Stimulated activated CD4-positive, alpha-beta T cell treated with anti-CD3 and anti-CD28 coated beads, Interleukin-4, amount 100 ng/mL, for 48 hours (primary cell): ENCODE results near the gene GKN1.
"Not testable (repeated sequence)": the region's sequence is repeated elsewhere in the genome, so short reads cannot be mapped to it uniquely, and the experiment has no call there.

Source experiments
- DNase-seq, 2 donors: peaks; one replicate each; pipeline ENCODE4 v3.0.0-alpha.2; 2020; ENCODE audit warnings: low read depth in 2 of 2

GKN1 gene

DNA sequence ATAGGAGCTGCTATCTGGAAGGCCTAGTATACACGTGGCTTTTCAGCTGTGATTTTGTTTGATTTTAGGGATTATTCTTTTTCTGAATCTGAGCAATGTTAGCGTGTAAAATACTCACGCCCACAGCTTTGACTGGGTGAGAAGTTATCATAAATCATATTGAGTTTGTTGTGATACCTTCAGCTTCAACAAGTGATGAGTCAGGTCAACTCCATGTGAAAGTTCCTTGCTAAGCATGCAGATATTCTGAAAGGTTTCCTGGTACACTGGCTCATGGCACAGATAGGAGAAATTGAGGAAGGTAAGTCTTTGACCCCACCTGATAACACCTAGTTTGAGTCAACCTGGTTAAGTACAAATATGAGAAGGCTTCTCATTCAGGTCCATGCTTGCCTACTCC, at the start of gene GKN1:
TSS of gene GKN1 (plus strand) at position 386 of the 400 bp plus-strand sequence. CDS start 42 bp downstream, outside the sequence.
- no peak for DNase-seq

- peak in 1 of 2 donors; percentile 38 for DNase-seq
These were observed 49.0 kb upstream of the GKN1 start for GRCh38 chr2:68925295-68925896.

- DNase-seq: no peak
These were observed 47.6 kb upstream of the GKN1 start for GRCh38 chr2:68926796-68927195.

DNA sequence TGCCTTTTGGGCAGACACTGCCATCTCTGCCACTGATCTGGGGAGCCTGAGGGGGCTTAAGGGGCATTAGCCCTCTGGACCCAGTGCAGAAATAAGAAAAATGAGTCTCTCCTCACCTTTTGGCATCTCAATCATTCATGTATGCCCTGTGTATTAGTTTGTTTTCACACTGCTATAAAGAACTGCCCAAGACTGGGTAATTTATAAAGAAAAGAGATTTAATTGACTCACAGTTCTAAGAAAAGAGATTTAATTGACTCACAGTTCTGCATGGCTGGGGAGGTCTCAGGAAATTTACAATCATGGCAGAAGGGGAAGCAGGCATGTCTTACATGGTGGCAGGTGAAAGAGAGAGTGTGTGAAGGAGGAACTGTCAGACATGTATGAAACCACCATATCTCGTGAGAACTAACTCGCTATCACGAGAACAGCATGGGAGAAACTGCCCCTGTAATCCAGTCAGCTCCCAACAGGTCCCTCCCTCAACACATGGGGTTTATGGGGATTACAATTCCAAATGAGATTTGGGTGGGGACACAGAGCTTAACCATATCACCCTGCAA, 43.2 kb upstream of the GKN1 start:
- no peak for DNase-seq

DNA sequence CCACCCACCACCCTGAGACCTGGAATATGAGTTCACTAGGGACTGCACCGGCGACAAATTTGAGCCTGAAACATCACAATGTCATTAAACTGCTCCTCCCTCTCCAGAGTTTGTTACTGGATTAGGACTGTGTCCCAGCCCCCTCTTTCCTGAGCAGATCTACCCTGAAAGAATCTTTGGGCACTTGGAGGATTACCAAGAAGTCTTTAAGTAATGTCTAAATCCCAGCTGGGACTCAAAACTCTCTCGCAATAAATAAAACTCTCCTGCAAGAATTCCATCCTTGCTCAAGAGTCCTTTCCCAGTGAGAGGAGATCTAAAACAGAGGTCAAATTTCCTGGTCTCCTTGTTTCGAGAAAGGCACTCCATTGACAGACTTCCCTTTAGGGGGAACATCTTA, 42.6 kb upstream of the GKN1 start:
- no peak for DNase-seq

GRCh38 chr2:68932402-68932801, 42.0 kb upstream of the GKN1 start:
- DNase-seq: no peak

- no peak for DNase-seq
These were observed 40.4 kb upstream of the GKN1 start for GRCh38 chr2:68934021-68934420.

- no peak for DNase-seq
These were observed 39.0 kb upstream of the GKN1 start for GRCh38 chr2:68935471-68935870.

DNA sequence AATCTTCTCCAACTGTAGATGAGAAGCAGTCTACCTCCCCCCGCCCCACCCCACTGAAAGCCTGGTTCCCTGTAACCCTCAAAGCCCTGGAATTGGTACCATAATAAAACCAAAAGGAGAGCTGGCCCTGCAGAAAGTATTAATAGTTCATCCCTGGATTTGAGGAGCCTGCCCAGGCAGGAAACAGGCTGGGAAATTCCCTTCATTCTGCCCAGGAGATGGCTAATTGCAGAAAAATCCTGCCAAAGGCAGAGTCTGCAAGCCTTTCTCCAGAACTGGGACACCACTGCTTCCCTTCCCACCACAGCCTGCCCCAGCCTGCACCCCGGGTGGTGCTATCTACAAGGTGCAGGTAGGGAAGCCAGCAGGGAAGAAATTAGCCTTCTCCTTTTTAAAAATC, 38.0 kb upstream of the GKN1 start:
- DNase-seq: no peak

DNA sequence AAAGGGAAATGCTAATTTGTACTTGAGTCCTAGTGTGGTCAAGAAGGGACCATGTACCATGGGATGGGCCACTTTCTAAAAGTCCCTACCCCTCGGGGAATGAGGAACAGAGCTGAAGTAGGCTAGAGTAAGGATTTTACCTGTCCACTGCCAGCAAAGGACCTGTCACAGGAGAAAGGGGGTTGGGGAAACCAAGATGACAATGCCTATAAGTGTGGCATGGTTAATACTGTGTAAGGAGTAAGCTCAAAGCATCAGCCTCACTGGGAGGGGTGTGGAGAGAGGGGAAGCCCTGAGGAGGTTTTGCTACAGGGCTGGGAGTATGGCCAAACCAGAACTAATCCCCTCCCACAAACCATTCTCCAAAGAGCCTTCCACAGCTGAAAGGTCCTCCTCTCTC, 37.5 kb upstream of the GKN1 start:
- DNase-seq: no peak

- no peak for DNase-seq
These were observed 36.9 kb upstream of the GKN1 start for GRCh38 chr2:68937346-68938055.

DNA sequence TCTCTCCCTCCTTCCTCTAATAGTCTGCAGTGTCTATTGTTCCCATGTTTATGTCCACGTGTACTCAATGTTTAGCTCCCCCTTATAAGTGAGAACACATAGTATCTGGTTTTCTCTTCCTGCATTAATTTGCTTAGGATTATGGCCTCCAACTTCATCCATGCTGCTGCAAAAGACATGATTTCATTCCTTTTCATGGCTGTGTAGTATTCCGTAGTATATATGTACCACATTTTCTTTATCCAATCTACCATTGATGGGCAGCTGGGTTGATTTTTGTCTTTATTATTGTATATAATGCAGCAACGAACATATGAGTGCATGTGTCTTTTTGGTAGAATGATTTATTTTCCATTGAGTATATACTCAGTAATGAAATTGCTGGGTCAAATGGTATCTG, 35.5 kb upstream of the GKN1 start:
- no peak for DNase-seq

DNA sequence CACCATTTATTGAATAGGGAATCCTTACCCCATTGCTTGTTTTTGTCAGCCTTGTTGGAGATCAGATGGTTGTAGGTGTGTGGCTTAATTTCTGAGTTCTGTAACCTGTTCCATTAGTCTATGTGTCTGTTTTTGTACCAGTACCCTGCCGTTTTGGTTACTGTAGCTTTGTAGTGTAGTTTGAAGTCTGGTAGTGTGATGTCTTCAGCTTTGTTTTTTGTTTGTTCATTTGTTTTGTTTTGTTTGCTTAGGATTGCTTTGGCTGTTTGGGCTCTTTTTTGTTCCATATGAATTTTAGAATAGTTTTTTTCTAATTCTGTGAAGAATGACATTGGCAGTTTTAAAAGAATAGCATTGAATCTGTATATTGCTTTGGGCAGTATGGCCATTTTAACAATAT, 34.5 kb upstream of the GKN1 start:
- no peak for DNase-seq

- DNase-seq: no peak
These were observed 34.1 kb upstream of the GKN1 start for GRCh38 chr2:68940369-68940768.

- no peak for DNase-seq
These were observed 31.6 kb upstream of the GKN1 start for GRCh38 chr2:68942827-68943226.

GRCh38 chr2:68943581-68944568, 30.6 kb upstream of the GKN1 start:
- DNase-seq: peak; percentile 29 to 45

GRCh38 chr2:68946117-68946516, 28.3 kb upstream of the GKN1 start:
- DNase-seq: no peak

- no peak for DNase-seq
These were observed 25.7 kb upstream of the GKN1 start for GRCh38 chr2:68948710-68949109.

GRCh38 chr2:68951899-68952298, 22.5 kb upstream of the GKN1 start:
- no peak for DNase-seq

GRCh38 chr2:68952887-68953521, 21.4 kb upstream of the GKN1 start, which contains the start of gene GKN2:
TSS of gene GKN2 (minus strand) at chr2:68952893. CDS start at chr2:68952861, 32 bp downstream.
- no peak for DNase-seq

GRCh38 chr2:68955432-68955831, 19.0 kb upstream of the GKN1 start:
- DNase-seq: not testable (repeated sequence)

DNA sequence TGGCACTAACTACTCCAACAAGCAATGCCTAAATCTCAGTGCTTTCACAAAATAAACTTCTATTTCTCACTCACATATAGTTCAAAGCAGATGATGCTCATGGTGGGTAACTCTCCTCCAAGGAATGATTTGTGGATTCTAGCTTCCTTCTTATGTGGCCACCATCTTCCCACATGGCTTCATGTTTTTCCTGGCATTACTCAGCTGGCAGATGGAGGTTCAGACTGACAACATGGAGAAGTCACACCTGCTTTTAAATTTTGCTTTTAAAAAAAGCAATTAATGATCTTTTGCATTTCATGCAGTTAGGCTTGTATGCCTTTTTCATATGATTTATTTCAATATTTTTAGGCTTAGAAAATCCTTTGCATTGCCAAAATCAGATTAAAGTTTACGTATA, 15.4 kb upstream of the GKN1 start:
- DNase-seq: no peak
